GM12801 (cell line): Measurements from ENCODE around the gene ZSCAN31.

ENCODE experiments used
- CTCF ChIP-seq: IDR thresholded peaks from one replicate; pipeline ENCODE4 v1.5.1; 2011; ENCODE audit warnings: control low read depth; ENCODE audit not compliant: insufficient read length; ENCODE audit errors: extremely low read depth

ZSCAN31 gene

DNA sequence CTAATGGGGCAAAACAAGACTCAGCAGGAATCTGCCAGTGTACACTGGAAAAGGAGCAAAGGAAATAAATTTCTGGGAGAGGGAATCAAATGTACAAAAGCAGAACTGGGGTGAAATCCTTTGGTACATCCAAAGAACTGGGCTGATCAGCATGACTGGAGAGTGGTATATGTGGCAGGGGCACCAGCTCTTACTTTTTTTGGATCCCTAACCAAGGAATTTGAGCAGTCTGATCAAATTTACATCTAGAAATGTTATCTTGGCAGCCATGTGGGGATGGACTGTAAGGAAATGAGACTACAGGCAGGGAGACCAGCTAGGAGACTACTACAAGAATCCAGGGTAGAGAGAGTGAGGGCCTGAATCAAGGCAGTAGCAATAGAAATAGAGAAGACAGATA is 1.2 kb upstream of the ZSCAN31 start:
- no peak for TF ChIP-seq CTCF

DNA sequence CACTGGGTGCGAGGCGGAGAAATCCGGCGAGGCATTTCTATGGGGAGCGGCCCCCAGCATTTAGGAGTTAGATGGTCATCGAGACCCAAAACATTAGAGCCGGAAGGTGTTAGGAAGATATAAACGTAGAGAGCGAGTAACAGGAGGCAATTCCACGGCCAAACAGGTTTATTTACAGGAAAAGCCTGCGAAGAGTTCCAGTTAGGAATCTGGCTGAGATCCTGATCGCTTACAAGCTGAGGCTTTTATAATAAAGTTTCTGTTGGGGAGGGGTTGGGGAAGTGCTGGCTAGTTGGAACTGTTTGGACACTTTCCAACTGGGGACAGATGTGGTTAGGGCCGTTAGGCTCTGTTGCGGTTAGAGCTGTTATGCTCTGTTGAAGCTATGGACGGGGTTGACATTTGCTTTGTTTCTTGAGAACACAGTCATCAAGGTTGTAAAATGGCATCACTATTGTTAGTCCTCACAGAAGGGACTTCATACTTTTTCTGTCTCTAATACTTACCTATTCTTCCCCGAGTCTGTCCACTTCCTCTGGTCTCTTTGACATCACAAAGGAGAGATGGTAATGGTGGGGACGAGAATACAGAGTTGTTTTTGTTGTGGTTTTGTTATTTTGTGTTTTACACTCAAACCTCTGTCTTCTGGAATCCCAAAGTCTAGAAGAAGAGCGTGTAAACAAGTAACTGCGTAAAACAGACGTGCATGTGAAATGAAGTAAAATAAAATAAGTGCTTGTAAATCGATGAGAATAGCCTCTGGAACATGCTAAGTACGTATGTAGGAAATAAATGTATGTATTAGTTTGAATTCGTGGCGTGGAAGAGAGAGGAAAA is 554 bp upstream of the ZSCAN31 start:
- TF ChIP-seq CTCF = no peak

GRCh38 chr6:28335040-28335563 is 846 bp downstream of the ZSCAN31 start:
- no peak for TF ChIP-seq CTCF

- TF ChIP-seq CTCF = no peak
These were observed 1.5 kb downstream of the ZSCAN31 start for GRCh38 chr6:28334286-28335039.

- no peak for TF ChIP-seq CTCF
These were observed 2.3 kb downstream of the ZSCAN31 start for GRCh38 chr6:28333599-28334018.

DNA sequence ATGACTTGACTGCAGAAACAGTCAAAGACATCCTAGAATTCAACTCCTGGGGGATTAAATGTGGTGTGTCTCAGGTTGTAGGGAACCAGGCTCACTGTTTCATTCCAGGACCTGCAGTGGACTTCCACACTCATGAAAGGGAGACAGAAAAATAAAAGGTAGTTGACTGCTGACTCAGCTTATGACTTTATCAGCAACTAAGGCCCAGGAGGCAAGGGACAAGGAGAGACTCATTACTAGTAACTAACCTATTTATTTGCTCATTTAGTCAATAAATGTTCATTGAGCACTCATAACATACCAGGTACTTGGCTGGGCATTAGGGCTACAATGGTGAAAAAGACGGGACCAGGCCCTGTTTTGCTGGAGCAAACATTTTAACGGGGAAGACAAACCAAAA is 2.9 kb downstream of the ZSCAN31 start:
- TF ChIP-seq CTCF = no peak

GRCh38 chr6:28330041-28330440 is 5.9 kb downstream of the ZSCAN31 start:
- TF ChIP-seq CTCF = no peak
